NT2/D1 (cell line): ENCODE results near the gene DHCR24.

Source experiments
- DNase-seq: peaks from one replicate; pipeline ENCODE4 v3.0.0-alpha.2; 2011; ENCODE audit warnings: low read depth, low spot score
- H3K27me3 ChIP-seq: 2 replicates; pipeline ENCODE4 v1.6.0; 2011; ENCODE audit warnings: mild to moderate bottlenecking; ENCODE audit not compliant: insufficient read length, insufficient read depth
- H3K36me3 ChIP-seq: 2 replicates; pipeline ENCODE4 v1.6.1; 2011; ENCODE audit warnings: mild to moderate bottlenecking, low read length, mixed read lengths; ENCODE audit not compliant: insufficient read depth, insufficient read length
- H3K4me1 ChIP-seq: 2 replicates; pipeline ENCODE4 v1.5.1; 2011; ENCODE audit not compliant: insufficient read depth, insufficient read length
- H3K4me3 ChIP-seq: 2 replicates; pipeline ENCODE4 v1.5.1; 2011; ENCODE audit warnings: low read depth; ENCODE audit not compliant: insufficient read length
- H3K9ac ChIP-seq: 2 replicates; pipeline ENCODE4 v1.6.0; 2011; ENCODE audit warnings: low read depth; ENCODE audit not compliant: insufficient read length
- H3K9me3 ChIP-seq: 2 replicates; pipeline ENCODE4 v1.5.1; 2011; ENCODE audit warnings: mild to moderate bottlenecking, low read length; ENCODE audit not compliant: insufficient read depth
- SUZ12 ChIP-seq: IDR thresholded peaks from 2 replicates; pipeline ENCODE4 v1.6.1; 2011; ENCODE audit not compliant: insufficient read length, insufficient read depth; ENCODE audit errors: extremely low read depth
- YY1 ChIP-seq: IDR thresholded peaks from 2 replicates; pipeline ENCODE4 v1.6.1; 2011; ENCODE audit not compliant: insufficient read length, insufficient read depth
- ZNF274 ChIP-seq: IDR thresholded peaks from 2 replicates; pipeline ENCODE4 v1.6.1; 2011; ENCODE audit warnings: mild to moderate bottlenecking, low read depth, low read length

Gene DHCR24

GRCh38 chr1:54813485-54814125, 73.4 kb downstream of the DHCR24 start:
- Histone ChIP-seq H3K36me3 (no peaks in the 10 kb centered on the region), H3K4me3 (no peak overlapping the region), H3K27me3 (peaks cover 27% of the 10 kb centered on the region), H3K9ac (peak overlapping the region; percentile 46), H3K9me3 (no peaks in the 10 kb centered on the region), H3K4me1 (peaks cover 28% of the 10 kb centered on the region)
- peak; percentile 85 for DNase-seq
- TF ChIP-seq YY1 (no peak), SUZ12 (no peak), ZNF274 (no peak)

GRCh38 chr1:54812801-54813484, 74.1 kb downstream of the DHCR24 start:
- H3K27me3 ChIP-seq, result peaks cover 27% of the 10 kb centered on the region
- no peak overlapping the region for H3K4me3 ChIP-seq
- TF ChIP-seq SUZ12 (no peak), ZNF274 (no peak), YY1 (no peak)
- peaks cover 29% of the 10 kb centered on the region for H3K4me1 ChIP-seq
- no peaks in the 10 kb centered on the region for H3K36me3 ChIP-seq
- no peak for DNase-seq
- H3K9me3 ChIP-seq, result no peaks in the 10 kb centered on the region
- H3K9ac ChIP-seq, result no peak overlapping the region

GRCh38 chr1:54811739-54812655, 75.0 kb downstream of the DHCR24 start:
- no peak overlapping the region for H3K4me3 ChIP-seq
- H3K4me1 ChIP-seq, result peaks cover 30% of the 10 kb centered on the region
- no peak for TF ChIP-seq SUZ12
- TF ChIP-seq ZNF274, result no peak
- TF ChIP-seq YY1, result no peak
- H3K36me3 ChIP-seq, result no peaks in the 10 kb centered on the region
- no peak overlapping the region for H3K9ac ChIP-seq
- H3K9me3 ChIP-seq, result no peaks in the 10 kb centered on the region
- DNase-seq, result no peak
- H3K27me3 ChIP-seq, result peaks cover 27% of the 10 kb centered on the region

- DNase-seq, result no peak
- TF ChIP-seq SUZ12 (no peak), YY1 (no peak), ZNF274 (no peak)
- Histone ChIP-seq H3K9me3 (no peaks in the 10 kb centered on the region), H3K4me3 (no peak overlapping the region), H3K27me3 (peaks cover 22% of the 10 kb centered on the region), H3K4me1 (peaks cover 32% of the 10 kb centered on the region), H3K9ac (no peak overlapping the region), H3K36me3 (no peaks in the 10 kb centered on the region)
Measured at GRCh38 chr1:54811066-54811465, 75.9 kb downstream of the DHCR24 start.

- peak; percentile 69 for DNase-seq
- H3K36me3 ChIP-seq, result no peaks in the 10 kb centered on the region
- no peaks in the 10 kb centered on the region for H3K9me3 ChIP-seq
- H3K9ac ChIP-seq, result peak overlapping the region; percentile 57
- no peak overlapping the region for H3K4me3 ChIP-seq
- peaks cover 32% of the 10 kb centered on the region for H3K4me1 ChIP-seq
- no peak for TF ChIP-seq YY1
- peaks cover 22% of the 10 kb centered on the region for H3K27me3 ChIP-seq
Measured at GRCh38 chr1:54810153-54810942, 76.6 kb downstream of the DHCR24 start.

- peak overlapping the region; percentile 57 for H3K9ac ChIP-seq
- no peak overlapping the region for H3K4me3 ChIP-seq
- no peaks in the 10 kb centered on the region for H3K9me3 ChIP-seq
- TF ChIP-seq YY1 (no peak), ZNF274 (no peak), SUZ12 (no peak)
- peaks cover 30% of the 10 kb centered on the region for H3K4me1 ChIP-seq
- H3K36me3 ChIP-seq, result no peaks in the 10 kb centered on the region
- H3K27me3 ChIP-seq, result peaks cover 19% of the 10 kb centered on the region
- DNase-seq, result no peak
Measured at GRCh38 chr1:54809496-54810074, 77.4 kb downstream of the DHCR24 start.
